Tibial nerve (tissue), 4 donors: Measurements from ENCODE around the gene GPD1L. TPM values are rescaled to one million over a fixed set of nuclear protein-coding genes. Genes with fewer than 3 reads are reported as not detected.

Source experiments
- DNase-seq, 2 donors: peaks; one replicate each; pipeline ENCODE4 v3.0.0-alpha.2; 2019; ENCODE audit warnings: low spot score in 2 of 2
- H3K27ac ChIP-seq, 4 donors: fragments of 200-600 bp; sonication (generic) in 3 of 4; one replicate each; pipeline ENCODE4 v1.5.1; 2017 to 2019; ENCODE audit warnings: mild to moderate bottlenecking in 1 of 4
- H3K27me3 ChIP-seq, 2 donors: fragments of 200-600 bp; sonication (generic) in 1 of 2; one replicate each; pipeline versions ENCODE4 v1.5.1 to v1.6.0; 2017 to 2019
- H3K36me3 ChIP-seq, 3 donors: fragments of 200-600 bp; sonication (generic); one replicate each; pipeline ENCODE4 v1.5.1; 2018 to 2019
- H3K4me1 ChIP-seq, 4 donors: fragments of 200-600 bp; sonication (generic) in 3 of 4; one replicate each; pipeline ENCODE4 v1.5.1; 2017 to 2019
- H3K4me3 ChIP-seq, 4 donors: fragments of 200-600 bp; sonication (generic) in 3 of 4; one replicate each; pipeline ENCODE4 v1.5.1; 2017 to 2019; ENCODE audit warnings: mild to moderate bottlenecking in 1 of 4, moderate library complexity in 1 of 4
- H3K9me3 ChIP-seq, 4 donors: fragments of 200-600 bp; sonication (generic) in 3 of 4; one replicate each; pipeline ENCODE4 v1.5.1; 2017 to 2019
- CTCF ChIP-seq, 5 experiments: fragments of 200-600 bp in 3 of 5; fragments of 450-650 bp in 2 of 5; sonication (generic) in 3 of 5; IDR thresholded peaks; one replicate each; pipeline ENCODE4 v1.5.1; 2016 to 2019; ENCODE audit warnings: antibody characterized with exemption in 5 of 5, mild to moderate bottlenecking in 3 of 5, moderate library complexity in 2 of 5
- EP300 ChIP-seq, 2 donors: sonication (generic); formaldehyde crosslinking; IDR thresholded peaks; one replicate each; pipeline ENCODE4 v1.6.1; 2017; ENCODE audit warnings: antibody characterized with exemption in 2 of 2, mild to moderate bottlenecking in 1 of 2
- POLR2A ChIP-seq, 2 donors: fragments of 450-650 bp; IDR thresholded peaks; one replicate each; pipeline ENCODE4 v1.6.1; 2017; ENCODE audit warnings: antibody characterized with exemption in 2 of 2, mild to moderate bottlenecking in 2 of 2, moderate library complexity in 2 of 2
- WGBS, 2 donors: methylation state at CpG; one replicate each; pipeline ENCODE4 v1.1.5; 2018; 5-methylcytosine and 5-hydroxymethylcytosine counted together
- total RNA-seq, 4 donors: library from RNA; depleted of rRNA; stranded (reverse); fragments of >200 nt; gene quantifications; one replicate each; pipeline ENCODE4 v1.1.0, GENCODE V29; 2016

GPD1L gene
- total RNA-seq, 4 donors from 2014 or later = 38.4 to 60.9 (median 46.5) TPM

- no peaks in the 10 kb centered on the region for H3K9me3 ChIP-seq
- no peaks in the 10 kb centered on the region for H3K27me3 ChIP-seq
- no peak overlapping the region for H3K27ac ChIP-seq
- 90 to 93% methylated on average over 2 of the region's 2 CpGs for WGBS, 2 donors
- TF ChIP-seq CTCF (IDR thresholded peaks at IDR 0.05) (no peak), POLR2A (IDR thresholded peaks at IDR 0.05) (no peak), EP300 (IDR thresholded peaks at IDR 0.05) (no peak)
- peaks cover 0 to 17% (median 5%) of the 10 kb centered on the region in 4 donors for H3K4me1 ChIP-seq
- no peak overlapping the region for H3K4me3 ChIP-seq
- DNase-seq = no peak
- H3K36me3 ChIP-seq = no peaks in the 10 kb centered on the region
Observed at GRCh38 chr3:32084870-32085269, 21.6 kb upstream of the GPD1L start.

DNA sequence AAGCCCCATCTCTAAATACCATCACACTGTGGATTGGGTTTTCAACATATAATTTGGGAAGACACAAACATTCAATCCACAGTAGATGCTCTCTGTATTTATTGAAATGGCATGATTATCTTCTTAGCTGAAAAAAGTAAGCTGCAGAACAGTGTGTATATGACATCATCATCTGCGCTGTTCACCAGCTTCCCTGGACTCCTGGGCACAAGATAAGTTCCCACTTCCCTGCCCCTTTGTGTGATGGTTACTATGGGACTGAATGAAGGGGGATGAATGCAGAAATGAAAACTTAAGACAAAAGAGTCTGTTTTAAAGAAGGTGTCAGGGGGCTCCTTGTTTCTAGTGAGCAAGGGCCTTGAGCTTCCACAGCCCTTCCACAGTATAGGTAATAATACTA, 20.0 kb upstream of the GPD1L start:
- no peaks in the 10 kb centered on the region for H3K9me3 ChIP-seq
- H3K36me3 ChIP-seq = no peaks in the 10 kb centered on the region

GRCh38 chr3:32089476-32089875, 16.9 kb upstream of the GPD1L start:
- TF ChIP-seq CTCF (IDR thresholded peaks at IDR 0.05) (no peak), POLR2A (IDR thresholded peaks at IDR 0.05) (no peak), EP300 (IDR thresholded peaks at IDR 0.05) (no peak)
- DNase-seq = no peak
- H3K36me3 ChIP-seq = no peaks in the 10 kb centered on the region
- no peak overlapping the region for H3K4me3 ChIP-seq
- no peaks in the 10 kb centered on the region for H3K4me1 ChIP-seq
- H3K27ac ChIP-seq = no peak overlapping the region
- 89 to 92% methylated on average over 6 of the region's 6 CpGs for WGBS, 2 donors
- no peaks in the 10 kb centered on the region for H3K9me3 ChIP-seq
- peaks cover 0 to 3% of the 10 kb centered on the region in 2 donors for H3K27me3 ChIP-seq

More for the DNA sequence above, 20.0 kb upstream of the GPD1L start:
- Histone ChIP-seq H3K27ac (no peak overlapping the region), H3K27me3 (no peaks in the 10 kb centered on the region), H3K4me1 (peaks cover 0 to 17% (median 5%) of the 10 kb centered on the region in 4 donors), H3K4me3 (no peak overlapping the region)
- TF ChIP-seq POLR2A (IDR thresholded peaks at IDR 0.05) = no peak
- no peak for TF ChIP-seq EP300 (IDR thresholded peaks at IDR 0.05)
- TF ChIP-seq CTCF (IDR thresholded peaks at IDR 0.05) = no peak
- no peak for DNase-seq
- 92 to 97% methylated on average over 1 of the region's 1 CpG for WGBS, 2 donors

DNA sequence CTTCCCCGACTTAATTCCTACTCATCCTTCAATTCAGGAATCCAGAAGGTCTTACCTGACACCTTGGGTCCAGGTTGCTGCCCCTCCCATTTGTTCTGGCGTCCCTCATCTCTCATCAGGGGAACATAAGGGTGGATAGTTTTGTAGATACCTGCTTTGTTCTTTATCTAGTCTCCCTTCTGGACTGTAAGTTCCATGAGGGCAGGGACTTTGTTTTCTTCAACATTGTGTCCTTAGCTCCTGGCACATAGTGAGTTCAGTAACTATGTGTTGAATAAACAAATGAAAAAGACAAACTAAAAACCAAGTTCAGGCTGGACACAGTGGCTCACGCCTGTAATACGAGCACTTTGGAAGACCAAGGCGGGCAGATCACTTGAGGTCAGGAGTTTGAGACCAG, 13.2 kb upstream of the GPD1L start:
- Histone ChIP-seq H3K27ac (no peak overlapping the region), H3K9me3 (no peaks in the 10 kb centered on the region), H3K4me1 (no peaks in the 10 kb centered on the region), H3K4me3 (no peak overlapping the region), H3K27me3 (peaks cover 0 to 3% of the 10 kb centered on the region in 2 donors), H3K36me3 (no peaks in the 10 kb centered on the region)
- WGBS, 2 donors = 90 to 94% methylated on average over 5 of the region's 5 CpGs
- TF ChIP-seq POLR2A (IDR thresholded peaks at IDR 0.05) (no peak), EP300 (IDR thresholded peaks at IDR 0.05) (no peak), CTCF (IDR thresholded peaks at IDR 0.05) (no peak)
- DNase-seq = no peak

GRCh38 chr3:32095431-32095830, 11.0 kb upstream of the GPD1L start:
- Histone ChIP-seq H3K4me1 (no peaks in the 10 kb centered on the region), H3K9me3 (no peaks in the 10 kb centered on the region), H3K36me3 (no peaks in the 10 kb centered on the region), H3K27ac (no peak overlapping the region), H3K4me3 (no peak overlapping the region), H3K27me3 (peaks cover 0 to 3% of the 10 kb centered on the region in 2 donors)
- no peak for TF ChIP-seq CTCF (IDR thresholded peaks at IDR 0.05)
- TF ChIP-seq EP300 (IDR thresholded peaks at IDR 0.05) = no peak
- TF ChIP-seq POLR2A (IDR thresholded peaks at IDR 0.05) = no peak
- WGBS, 2 donors = 57 to 64% methylated on average over 3 of the region's 3 CpGs
- DNase-seq = no peak
